Left forelimb (tissue), 1 donor: ENCODE measurements around the gene TRIM39.
"Not testable (repeated sequence)": the region's sequence is repeated elsewhere in the genome, so short reads cannot be mapped to it uniquely, and the experiment has no call there.

ENCODE experiments used
- DNase-seq: peaks from one replicate; pipeline ENCODE4 v3.0.0-alpha.2; 2018; ENCODE audit warnings: low spot score

The TRIM39 gene

DNA sequence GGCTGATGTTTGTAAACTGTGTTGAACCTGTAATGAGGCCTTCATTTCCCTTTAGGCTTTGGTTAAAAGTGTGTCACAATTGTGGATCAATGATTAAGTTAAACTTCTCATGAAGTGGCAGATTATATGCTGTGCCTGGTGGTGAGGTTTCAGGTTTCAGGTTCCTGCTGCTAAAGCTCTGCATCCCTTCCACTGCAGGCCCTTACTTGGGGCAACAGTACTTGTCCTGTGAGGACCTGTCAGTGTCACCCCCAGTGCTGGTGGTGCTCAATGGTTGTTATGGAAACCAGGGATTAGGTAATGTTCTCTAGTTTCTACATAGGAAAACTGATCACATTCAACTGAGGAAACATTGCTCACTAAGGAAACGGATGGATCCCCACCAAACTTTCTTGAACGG lies 36.7 kb downstream of the TRIM39 start:
- DNase-seq = no peak

DNA sequence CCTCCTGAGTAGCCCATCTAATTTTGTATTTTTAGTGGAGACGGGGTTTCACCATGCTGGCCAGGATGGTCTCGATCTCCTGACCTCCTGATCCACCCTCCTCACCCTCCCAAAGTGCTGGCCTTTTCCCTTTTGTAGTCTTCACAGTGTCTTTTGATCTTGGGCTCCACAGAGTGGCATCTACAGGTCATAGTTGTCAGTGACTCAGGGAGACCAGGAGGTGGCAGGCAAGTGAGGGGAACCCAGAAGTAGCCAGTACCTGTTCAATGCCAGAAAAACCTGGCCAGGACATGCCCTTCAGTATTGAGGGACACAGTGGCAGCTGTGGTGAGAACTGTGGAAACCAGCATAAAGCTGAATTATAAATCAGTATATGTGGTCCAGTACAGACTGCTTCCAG lies 37.9 kb downstream of the TRIM39 start:
- DNase-seq = no peak

DNA sequence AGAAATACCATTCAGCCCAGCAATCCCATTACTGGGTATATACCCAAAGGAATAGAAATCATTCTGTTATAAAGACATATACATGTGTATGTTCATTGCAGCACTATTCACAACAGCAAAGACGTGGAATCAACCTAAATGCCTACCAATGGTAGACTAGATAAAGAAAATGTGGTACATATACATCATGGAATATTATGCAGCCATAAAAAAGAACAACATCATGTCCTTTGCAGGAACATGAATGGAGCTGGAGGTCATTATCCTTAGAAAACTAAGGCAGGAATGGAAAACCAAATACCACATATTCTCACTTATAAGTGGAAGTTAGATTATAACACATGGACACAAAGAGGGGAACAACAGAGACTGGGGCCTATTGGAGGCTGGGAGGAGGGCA lies 42.6 kb downstream of the TRIM39 start:
- not testable (repeated sequence) for DNase-seq

DNA sequence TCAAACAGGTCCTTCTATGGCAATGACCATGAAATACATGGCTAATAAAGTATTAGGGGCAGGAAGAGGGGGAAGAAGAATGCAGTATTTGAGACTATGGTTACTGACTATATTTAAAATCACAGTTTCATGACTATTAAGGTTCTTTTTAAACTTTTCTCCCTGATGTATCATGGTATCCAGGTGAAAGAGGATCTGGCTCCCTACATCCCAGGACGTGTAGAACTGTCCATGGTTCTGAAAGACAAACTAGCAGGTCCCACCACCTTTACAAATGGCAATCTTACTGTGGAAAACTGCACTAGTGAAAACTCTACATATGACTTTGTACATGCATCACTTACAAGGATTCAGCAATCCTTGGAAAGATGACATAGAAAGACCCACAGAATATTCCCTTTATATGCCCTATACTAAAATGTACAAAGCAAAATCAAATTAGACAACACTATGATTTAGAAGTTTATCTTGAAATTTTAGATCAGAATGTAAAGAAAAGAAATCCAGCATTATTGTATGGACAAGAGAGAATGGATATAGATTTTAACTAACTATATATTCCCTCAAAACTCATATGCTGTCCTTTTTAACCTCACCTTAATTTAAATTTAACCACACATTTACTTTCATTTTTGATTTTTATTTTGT lies 51.7 kb downstream of the TRIM39 start:
- DNase-seq = no peak

DNA sequence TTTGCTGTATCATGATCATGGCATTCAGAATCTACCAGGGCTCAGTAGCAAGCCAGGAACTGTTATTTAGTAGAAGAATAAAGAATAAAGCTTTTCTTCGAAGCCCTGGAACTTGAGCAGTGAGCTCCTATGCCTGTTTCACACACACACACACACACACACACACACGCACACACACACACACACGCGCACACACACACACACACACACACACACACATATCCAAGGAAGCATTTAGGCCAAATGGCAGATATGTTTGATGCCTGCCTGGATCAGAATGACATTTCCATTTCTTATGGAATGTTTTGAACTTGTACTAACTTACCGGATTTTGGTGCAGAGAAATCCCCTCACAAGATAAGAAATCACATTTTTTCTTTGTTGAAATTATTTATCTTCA lies 53.7 kb downstream of the TRIM39 start:
- no peak for DNase-seq

DNA sequence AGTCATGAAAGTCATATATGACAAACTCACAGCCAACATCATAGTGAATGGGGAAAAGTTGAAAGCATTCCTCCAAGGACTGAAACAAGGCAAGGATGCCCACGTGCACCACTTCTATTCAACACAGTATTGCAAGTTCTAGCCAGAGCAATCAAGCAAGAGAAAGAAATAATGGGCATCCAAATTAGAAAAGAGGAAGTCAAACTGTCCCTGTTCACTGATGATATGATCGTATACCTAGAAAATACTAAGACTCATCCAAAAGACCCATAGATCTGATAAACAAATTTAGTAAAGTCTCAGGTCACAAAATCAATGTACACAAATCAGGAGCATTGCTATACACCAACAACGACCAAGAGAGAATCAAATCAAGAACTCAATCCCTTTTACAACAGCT lies 59.4 kb downstream of the TRIM39 start:
- DNase-seq = no peak

DNA sequence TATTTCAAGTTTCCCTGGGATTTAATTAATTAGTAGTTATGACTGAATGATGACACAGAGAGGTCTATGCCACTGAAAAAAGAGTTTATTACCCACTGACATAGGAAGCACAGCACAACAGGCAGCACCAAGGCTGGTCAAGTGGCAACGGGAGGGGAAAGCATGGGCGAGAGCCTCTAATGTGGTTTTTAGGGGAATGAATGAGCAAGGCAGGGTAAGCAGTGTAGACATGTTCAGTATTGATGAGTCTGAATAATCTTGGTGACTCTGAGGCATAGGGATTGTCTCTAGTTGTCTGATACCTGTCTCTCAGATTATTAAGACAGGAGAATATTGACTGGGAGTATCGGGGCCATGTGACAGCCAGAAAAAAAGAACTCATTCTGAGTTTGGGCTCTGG lies 64.5 kb downstream of the TRIM39 start:
- DNase-seq = no peak
